ENCODE measurements around the gene ABCA2.

- TF ChIP-seq CTCF (IDR thresholded peaks at IDR 0.05; ENCODE audit: insufficient read depth, low read depth, low read length): no peak
- TF ChIP-seq EZH2 (IDR thresholded peaks at IDR 0.05; ENCODE audit: insufficient read depth, low read length): no peak
Measured at GRCh38 chr9:136971746-136972145, 56.3 kb downstream of the ABCA2 start.
